ENCODE data around the gene OXSR1. TPM values are rescaled to one million over a fixed set of nuclear protein-coding genes. Genes with fewer than 3 reads are reported as not detected.

Gene OXSR1
- total and polyA plus RNA-seq, 4 donors: 4.3 to 24.7 (median 12.2) TPM

- no peak for DNase-seq (ENCODE audit: low spot score)
- no peak overlapping the region for H3K9ac ChIP-seq (ENCODE audit: low read depth in 1 of 2, low read length in 2 of 2)
- H3K27ac ChIP-seq (ENCODE audit: low read depth in 1 of 2, low read length in 2 of 2): no peak overlapping the region
- no peaks in the 10 kb centered on the region for H3K27me3 ChIP-seq (ENCODE audit: control insufficient read depth in 4 of 4, insufficient read depth in 4 of 4, low read length in 3 of 4)
- TF ChIP-seq CTCF (IDR thresholded peaks at IDR 0.05; ENCODE audit: low read depth, low read length, missing input control) (no peak), FOXA1 (IDR thresholded peaks at IDR 0.05) (no peak), FOXA2 (IDR thresholded peaks at IDR 0.05) (no peak), REST (IDR thresholded peaks at IDR 0.05) (no peak), JUND (IDR thresholded peaks at IDR 0.05) (no peak), MAX (IDR thresholded peaks at IDR 0.05) (no peak), HNF4A (conservative IDR thresholded peaks at IDR 0.05) (no peak), HNF4G (IDR thresholded peaks at IDR 0.05) (no peak), RAD21 (IDR thresholded peaks at IDR 0.05) (no peak), NR2F2 (IDR thresholded peaks at IDR 0.05) (no peak), GABPA (IDR thresholded peaks at IDR 0.05 in 1 of 2, conservative IDR thresholded peaks at IDR 0.05 in 1 of 2) (no peak), EGR1 (IDR thresholded peaks at IDR 0.05; ENCODE audit: low read depth in 2 of 2) (no peak), RXRA (IDR thresholded peaks at IDR 0.05) (no peak), ZBTB33 (IDR thresholded peaks at IDR 0.05) (no peak), SP1 (IDR thresholded peaks at IDR 0.05) (no peak), ATF3 (IDR thresholded peaks at IDR 0.05) (no peak), TAF1 (conservative IDR thresholded peaks at IDR 0.05) (no peak)
- peaks cover 2 to 32% (median 22%) of the 10 kb centered on the region in 4 donors for H3K36me3 ChIP-seq (ENCODE audit: control insufficient read depth in 4 of 4, insufficient read depth in 3 of 4, low read depth in 1 of 4, low read length in 3 of 4)
- H3K4me3 ChIP-seq (ENCODE audit: low read depth in 1 of 3, low read length in 3 of 3): no peak overlapping the region
- H3K4me1 ChIP-seq (ENCODE audit: control insufficient read depth in 4 of 4, insufficient read depth in 4 of 4, low read length in 3 of 4): no peaks in the 10 kb centered on the region
- H3K9me3 ChIP-seq (ENCODE audit: control insufficient read depth in 4 of 4, low read length in 3 of 4): peaks cover 0 to 3% (median 1%) of the 10 kb centered on the region in 4 donors
Measured at GRCh38 chr3:38235466-38235865, 70.1 kb downstream of the OXSR1 start.

Data from liver (tissue), 9 donors.